ENCODE measurements around the gene ADRA2C.

Gene ADRA2C

DNA sequence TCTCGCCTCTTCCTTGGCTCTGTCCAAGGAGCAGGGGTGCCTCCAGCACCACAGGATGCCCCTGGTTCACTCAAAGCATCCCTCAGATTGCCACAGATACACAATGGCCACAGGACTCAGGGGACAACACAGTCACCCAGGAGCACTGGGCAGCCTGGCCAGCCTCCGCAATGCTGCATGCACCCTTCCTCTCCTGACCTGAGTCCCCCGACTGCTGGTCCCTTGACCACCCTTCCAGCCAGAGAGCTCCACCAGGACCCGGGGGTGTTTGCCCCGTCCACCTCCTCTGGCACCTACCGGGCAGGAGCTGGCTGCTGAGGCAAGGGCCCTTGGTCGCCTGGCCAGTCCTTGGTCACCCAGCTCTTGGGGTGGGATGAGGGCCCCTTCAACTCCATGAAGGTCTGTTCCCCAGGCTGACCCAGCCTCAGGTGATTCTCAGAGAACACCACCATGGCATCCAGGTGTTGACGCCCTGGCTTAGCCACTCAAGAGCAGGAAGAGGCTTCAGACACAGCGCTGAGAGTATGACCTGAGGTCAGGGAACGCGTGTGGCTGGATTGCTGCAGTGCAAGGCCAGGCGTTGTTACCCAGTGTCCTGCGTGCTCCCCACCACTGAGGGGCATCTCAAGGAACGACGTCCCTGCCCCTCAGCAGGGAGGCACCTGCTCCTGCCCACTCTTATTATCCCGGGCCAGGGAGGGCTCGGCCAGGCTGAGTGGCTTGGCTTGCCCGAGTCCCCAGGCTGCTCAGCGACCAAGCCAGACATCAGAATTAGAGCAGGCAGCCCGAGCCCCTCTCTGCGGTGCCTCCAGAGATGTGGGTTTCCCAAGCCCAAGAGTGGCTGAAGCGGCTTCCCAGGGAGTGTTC, 10.2 kb downstream of the ADRA2C start:
- H3K4me3 ChIP-seq (ENCODE audit: insufficient read depth, low read depth, low read length, poor library complexity, severe bottlenecking): no peak overlapping the region
- peaks cover 1% of the 10 kb centered on the region for H3K9me3 ChIP-seq (ENCODE audit: control insufficient read depth, low read length)
- no peaks in the 10 kb centered on the region for H3K4me1 ChIP-seq (ENCODE audit: control insufficient read depth, insufficient read depth, low read length, poor library complexity, severe bottlenecking)
- no peak for DNase-seq
- H3K27me3 ChIP-seq (replicated peaks; ENCODE audit: control insufficient read depth, insufficient read depth, low read length, poor library complexity, severe bottlenecking): no peaks in the 10 kb centered on the region
- H3K27ac ChIP-seq (ENCODE audit: insufficient read depth, low read length, poor library complexity, severe bottlenecking): no peak overlapping the region
- H3K36me3 ChIP-seq (ENCODE audit: control insufficient read depth, insufficient read depth, low read length): no peaks in the 10 kb centered on the region

DNA sequence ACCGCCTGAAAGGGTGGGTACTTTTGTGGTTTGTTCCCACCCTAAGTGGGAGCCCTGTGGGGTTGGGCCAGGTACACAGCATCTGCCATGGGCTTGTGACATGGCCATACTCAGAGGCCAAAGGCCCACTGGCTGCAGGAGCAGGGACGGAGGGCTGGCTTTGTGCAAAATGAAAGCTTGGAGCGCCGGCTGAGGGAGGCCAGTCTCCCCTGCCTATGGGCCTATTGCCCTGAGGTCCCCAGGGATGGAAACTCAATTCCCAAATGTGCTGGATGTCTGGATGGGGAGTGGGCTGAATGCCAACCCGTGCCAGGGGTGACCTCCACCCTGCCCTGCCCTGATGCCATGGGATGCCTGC, 10.8 kb downstream of the ADRA2C start:
- H3K4me3 ChIP-seq (ENCODE audit: insufficient read depth, low read depth, low read length, poor library complexity, severe bottlenecking): no peak overlapping the region
- no peaks in the 10 kb centered on the region for H3K27me3 ChIP-seq (replicated peaks; ENCODE audit: control insufficient read depth, insufficient read depth, low read length, poor library complexity, severe bottlenecking)
- peaks cover 7% of the 10 kb centered on the region for H3K9me3 ChIP-seq (ENCODE audit: control insufficient read depth, low read length)
- no peak for DNase-seq
- H3K4me1 ChIP-seq (ENCODE audit: control insufficient read depth, insufficient read depth, low read length, poor library complexity, severe bottlenecking): no peaks in the 10 kb centered on the region
- H3K27ac ChIP-seq (ENCODE audit: insufficient read depth, low read length, poor library complexity, severe bottlenecking): no peak overlapping the region
- H3K36me3 ChIP-seq (ENCODE audit: control insufficient read depth, insufficient read depth, low read length): no peaks in the 10 kb centered on the region

DNA sequence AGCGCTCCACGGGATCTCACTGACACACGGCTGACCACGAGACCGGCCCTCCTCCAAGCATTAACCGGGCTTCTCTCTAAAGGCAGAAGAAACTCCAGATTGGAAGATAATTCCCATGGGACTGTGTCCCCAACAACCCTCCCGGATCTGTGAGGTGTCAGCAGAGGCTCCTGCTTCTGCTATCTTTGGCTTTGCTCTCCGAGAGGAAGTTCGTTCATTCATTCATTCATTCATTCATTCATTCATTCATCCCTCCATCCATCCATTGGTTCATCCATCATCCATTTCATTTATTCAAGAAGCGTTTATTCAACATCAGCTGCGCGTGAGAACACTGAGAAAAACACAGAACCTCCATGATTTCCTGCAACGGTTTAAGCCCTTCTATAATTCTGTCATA, 11.5 kb downstream of the ADRA2C start:
- H3K4me3 ChIP-seq (ENCODE audit: insufficient read depth, low read depth, low read length, poor library complexity, severe bottlenecking): no peak overlapping the region
- no peak overlapping the region for H3K27ac ChIP-seq (ENCODE audit: insufficient read depth, low read length, poor library complexity, severe bottlenecking)
- peaks cover 8% of the 10 kb centered on the region for H3K9me3 ChIP-seq (ENCODE audit: control insufficient read depth, low read length)
- no peaks in the 10 kb centered on the region for H3K36me3 ChIP-seq (ENCODE audit: control insufficient read depth, insufficient read depth, low read length)
- no peaks in the 10 kb centered on the region for H3K4me1 ChIP-seq (ENCODE audit: control insufficient read depth, insufficient read depth, low read length, poor library complexity, severe bottlenecking)
- DNase-seq: no peak
- no peaks in the 10 kb centered on the region for H3K27me3 ChIP-seq (replicated peaks; ENCODE audit: control insufficient read depth, insufficient read depth, low read length, poor library complexity, severe bottlenecking)

GRCh38 chr4:3779509-3779908, 13.3 kb downstream of the ADRA2C start:
- Histone ChIP-seq H3K4me1 (ENCODE audit: control insufficient read depth, insufficient read depth, low read length, poor library complexity, severe bottlenecking) (no peaks in the 10 kb centered on the region), H3K9me3 (ENCODE audit: control insufficient read depth, low read length) (peaks cover 8% of the 10 kb centered on the region), H3K4me3 (ENCODE audit: insufficient read depth, low read depth, low read length, poor library complexity, severe bottlenecking) (no peak overlapping the region), H3K27me3 (replicated peaks; ENCODE audit: control insufficient read depth, insufficient read depth, low read length, poor library complexity, severe bottlenecking) (no peaks in the 10 kb centered on the region), H3K27ac (ENCODE audit: insufficient read depth, low read length, poor library complexity, severe bottlenecking) (no peak overlapping the region), H3K36me3 (ENCODE audit: control insufficient read depth, insufficient read depth, low read length) (no peaks in the 10 kb centered on the region)
- DNase-seq: no peak

DNA sequence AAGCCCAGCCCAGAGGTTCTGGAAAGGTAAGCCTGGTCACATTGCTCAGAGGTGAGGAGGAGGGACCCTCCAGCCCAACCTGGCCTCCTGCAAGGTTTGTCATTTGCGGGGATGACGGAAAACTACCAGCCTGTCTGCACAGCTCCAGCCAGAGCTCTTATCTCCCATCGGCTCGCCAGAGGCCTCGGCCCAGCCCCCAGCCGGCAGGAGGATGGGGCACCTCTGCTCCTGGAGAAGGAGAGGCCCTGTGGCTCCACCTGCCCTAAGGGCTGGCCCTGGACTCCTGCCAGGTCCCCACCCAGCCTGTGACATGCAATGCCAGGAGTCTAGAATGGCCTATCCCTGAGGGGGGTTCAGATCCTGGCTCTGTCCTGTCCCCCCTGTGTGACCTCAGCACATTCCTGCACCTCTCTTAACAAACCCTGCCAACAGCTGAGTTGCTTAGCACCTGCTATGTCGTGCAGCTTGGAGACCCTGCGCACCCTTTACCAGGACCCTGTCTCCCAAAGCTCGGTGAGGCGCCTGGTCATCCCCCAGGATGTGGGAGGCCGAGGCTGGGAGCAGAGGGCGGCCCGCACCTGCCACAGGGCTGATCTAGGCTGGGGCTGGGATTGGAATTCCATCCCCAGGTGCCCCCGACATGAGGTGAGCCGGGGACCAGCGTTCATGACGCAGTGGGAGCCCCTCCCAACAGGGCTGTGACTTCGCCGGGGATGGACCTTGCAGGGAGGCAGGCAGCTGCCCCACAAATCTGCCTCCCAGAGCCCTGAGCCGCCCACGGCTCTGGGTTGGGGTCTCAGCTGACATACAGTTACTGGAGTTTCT, 14.4 kb downstream of the ADRA2C start:
- Histone ChIP-seq H3K9me3 (ENCODE audit: control insufficient read depth, low read length) (peaks cover 8% of the 10 kb centered on the region), H3K4me3 (ENCODE audit: insufficient read depth, low read depth, low read length, poor library complexity, severe bottlenecking) (no peak overlapping the region), H3K36me3 (ENCODE audit: control insufficient read depth, insufficient read depth, low read length) (no peaks in the 10 kb centered on the region), H3K27me3 (replicated peaks; ENCODE audit: control insufficient read depth, insufficient read depth, low read length, poor library complexity, severe bottlenecking) (no peaks in the 10 kb centered on the region), H3K4me1 (ENCODE audit: control insufficient read depth, insufficient read depth, low read length, poor library complexity, severe bottlenecking) (no peaks in the 10 kb centered on the region), H3K27ac (ENCODE audit: insufficient read depth, low read length, poor library complexity, severe bottlenecking) (no peak overlapping the region)
- DNase-seq: no peak

DNA sequence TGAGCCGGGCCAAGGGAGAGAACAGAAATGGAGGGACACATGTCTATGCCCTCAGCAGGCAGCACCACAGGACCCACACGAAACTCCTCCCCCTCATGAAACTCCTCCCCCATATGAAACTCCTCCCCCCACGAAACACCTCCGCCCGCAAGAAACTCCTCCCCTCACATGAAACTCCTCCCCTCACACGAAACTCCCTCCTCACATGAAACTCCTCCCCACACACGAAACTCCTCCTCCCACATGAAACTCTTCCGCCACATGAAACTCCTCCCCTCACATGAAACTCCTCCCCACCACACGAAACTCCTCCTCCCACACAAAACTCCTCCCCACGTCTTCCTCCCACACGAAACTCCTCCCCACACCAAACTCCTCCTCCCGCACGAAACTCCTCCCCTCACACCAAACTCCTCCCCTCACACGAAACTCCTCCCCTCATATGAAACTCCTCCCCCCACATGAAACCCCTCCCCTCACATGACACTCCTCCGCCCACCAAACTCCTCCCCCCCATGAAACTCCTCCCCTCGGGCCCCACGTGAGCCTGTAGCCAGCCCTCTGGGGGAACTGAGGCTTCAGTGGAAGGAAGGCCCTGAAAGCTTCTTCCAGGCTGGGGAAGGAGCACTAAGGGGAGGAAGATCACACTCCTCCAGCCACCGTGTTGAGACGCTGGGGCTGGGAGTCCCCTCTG, 15.2 kb downstream of the ADRA2C start:
- Histone ChIP-seq H3K9me3 (ENCODE audit: control insufficient read depth, low read length) (peaks cover 8% of the 10 kb centered on the region), H3K4me1 (ENCODE audit: control insufficient read depth, insufficient read depth, low read length, poor library complexity, severe bottlenecking) (no peaks in the 10 kb centered on the region), H3K27ac (ENCODE audit: insufficient read depth, low read length, poor library complexity, severe bottlenecking) (no peak overlapping the region), H3K4me3 (ENCODE audit: insufficient read depth, low read depth, low read length, poor library complexity, severe bottlenecking) (no peak overlapping the region), H3K27me3 (replicated peaks; ENCODE audit: control insufficient read depth, insufficient read depth, low read length, poor library complexity, severe bottlenecking) (no peaks in the 10 kb centered on the region), H3K36me3 (ENCODE audit: control insufficient read depth, insufficient read depth, low read length) (no peaks in the 10 kb centered on the region)
- DNase-seq: no peak

- no peaks in the 10 kb centered on the region for H3K27me3 ChIP-seq (replicated peaks; ENCODE audit: control insufficient read depth, insufficient read depth, low read length, poor library complexity, severe bottlenecking)
- H3K27ac ChIP-seq (ENCODE audit: insufficient read depth, low read length, poor library complexity, severe bottlenecking): no peak overlapping the region
- no peak overlapping the region for H3K4me3 ChIP-seq (ENCODE audit: insufficient read depth, low read depth, low read length, poor library complexity, severe bottlenecking)
- H3K36me3 ChIP-seq (ENCODE audit: control insufficient read depth, insufficient read depth, low read length): no peaks in the 10 kb centered on the region
- H3K9me3 ChIP-seq (ENCODE audit: control insufficient read depth, low read length): peaks cover 8% of the 10 kb centered on the region
- DNase-seq: no peak
- no peaks in the 10 kb centered on the region for H3K4me1 ChIP-seq (ENCODE audit: control insufficient read depth, insufficient read depth, low read length, poor library complexity, severe bottlenecking)
These were observed 16.1 kb downstream of the ADRA2C start for GRCh38 chr4:3781997-3782930.

- Histone ChIP-seq H3K4me1 (ENCODE audit: control insufficient read depth, insufficient read depth, low read length, poor library complexity, severe bottlenecking) (no peaks in the 10 kb centered on the region), H3K4me3 (ENCODE audit: insufficient read depth, low read depth, low read length, poor library complexity, severe bottlenecking) (no peak overlapping the region), H3K27me3 (replicated peaks; ENCODE audit: control insufficient read depth, insufficient read depth, low read length, poor library complexity, severe bottlenecking) (no peaks in the 10 kb centered on the region), H3K36me3 (ENCODE audit: control insufficient read depth, insufficient read depth, low read length) (no peaks in the 10 kb centered on the region), H3K27ac (ENCODE audit: insufficient read depth, low read length, poor library complexity, severe bottlenecking) (no peak overlapping the region), H3K9me3 (ENCODE audit: control insufficient read depth, low read length) (peaks cover 8% of the 10 kb centered on the region)
- no peak for DNase-seq
These were observed 17.6 kb downstream of the ADRA2C start for GRCh38 chr4:3783693-3784306.

All from effector memory CD4-positive, alpha-beta T cell (primary cell).